Heart left ventricle (tissue), 13 donors: ENCODE results near the gene NTN4.

Experiments
- POLR2A ChIP-seq, 2 donors: fragments of 450-650 bp; IDR thresholded peaks; one replicate each; pipeline ENCODE4 v1.6.1; 2017; ENCODE audit warnings: antibody characterized with exemption in 2 of 2, mild to moderate bottlenecking in 2 of 2, moderate library complexity in 2 of 2
- TF ChIP-seq, protein P1 (sequence below), 12 donors: fragments of 200-600 bp; sonication (generic) in 4 of 12; IDR thresholded peaks; one replicate each; pipeline versions ENCODE4 v1.5.0 to v1.8.0; 2018 to 2022; ENCODE audit warnings: antibody characterized with exemption in 12 of 12, mild to moderate bottlenecking in 5 of 12
- donor health status: ischemic (EF 13 %, LVEDD 7.1; RV severe dilation, severe dysfunction).
- donor health status: DM: no; HTN: yes; CAD: no.
- donor health status: DM: no; HTN: no; CAD: no.
- donor health status: ischemic (EF 25% LVEDD 6.9; RV normal size, moderate dysfunction).
- donor health status: ischemic (EF 25% LVEDD 5.7; RV mildly dilated, moderate dysfunction).
- donor health status: ischemic (EF 35%, LVEDD 5.7; RV mildly dilated, moderate dysfunction).
- donor health status: nonischemic (EF 11% LVEDD 7.7; RV severe dilation, severe dysfunction).
- donor health status: DM: yes; HTN: yes; CAD: no.
- donor health status: PGD.
- donor health status: ischemic (EF 29% LVEDD 5.4; RV normal size, mild dysfunction).
- donor health status: nonischemic (EF 23%, LVEDD 6.1; RV moderate dilation, normal function).

DNA sequence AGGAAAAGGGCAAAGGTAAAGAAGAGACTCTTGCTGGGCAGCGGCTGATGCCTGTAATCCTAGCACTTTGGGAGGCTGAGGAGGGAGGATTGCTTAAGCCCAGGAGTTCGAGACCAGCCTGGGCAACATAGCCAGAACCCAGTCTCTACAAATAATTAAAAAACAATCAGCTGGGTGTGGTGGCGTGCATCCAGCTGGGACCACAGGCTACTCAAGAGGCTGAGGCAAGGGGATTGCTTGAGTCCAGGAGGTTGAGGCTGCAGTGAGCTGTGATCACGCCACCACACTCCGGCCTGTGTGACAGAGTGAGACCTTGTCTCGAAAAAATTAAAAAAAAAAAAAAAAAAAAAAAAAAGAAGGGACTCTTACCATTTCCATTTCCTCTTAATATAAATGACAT is 138.9 kb downstream of the NTN4 start:
- TF ChIP-seq, protein P1, sequence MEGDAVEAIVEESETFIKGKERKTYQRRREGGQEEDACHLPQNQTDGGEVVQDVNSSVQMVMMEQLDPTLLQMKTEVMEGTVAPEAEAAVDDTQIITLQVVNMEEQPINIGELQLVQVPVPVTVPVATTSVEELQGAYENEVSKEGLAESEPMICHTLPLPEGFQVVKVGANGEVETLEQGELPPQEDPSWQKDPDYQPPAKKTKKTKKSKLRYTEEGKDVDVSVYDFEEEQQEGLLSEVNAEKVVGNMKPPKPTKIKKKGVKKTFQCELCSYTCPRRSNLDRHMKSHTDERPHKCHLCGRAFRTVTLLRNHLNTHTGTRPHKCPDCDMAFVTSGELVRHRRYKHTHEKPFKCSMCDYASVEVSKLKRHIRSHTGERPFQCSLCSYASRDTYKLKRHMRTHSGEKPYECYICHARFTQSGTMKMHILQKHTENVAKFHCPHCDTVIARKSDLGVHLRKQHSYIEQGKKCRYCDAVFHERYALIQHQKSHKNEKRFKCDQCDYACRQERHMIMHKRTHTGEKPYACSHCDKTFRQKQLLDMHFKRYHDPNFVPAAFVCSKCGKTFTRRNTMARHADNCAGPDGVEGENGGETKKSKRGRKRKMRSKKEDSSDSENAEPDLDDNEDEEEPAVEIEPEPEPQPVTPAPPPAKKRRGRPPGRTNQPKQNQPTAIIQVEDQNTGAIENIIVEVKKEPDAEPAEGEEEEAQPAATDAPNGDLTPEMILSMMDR (IDR thresholded peaks at IDR 0.05), result no peak
- no peak for TF ChIP-seq POLR2A (IDR thresholded peaks at IDR 0.05)
